Upper lobe of left lung (tissue), 4 donors: ENCODE results near the gene MAP6D1.

Experiments used
- EP300 ChIP-seq, 4 donors: sonication (generic); formaldehyde crosslinking; IDR thresholded peaks; one replicate each; pipeline ENCODE4 v1.5.1; 2017; ENCODE audit warnings: antibody characterized with exemption in 4 of 4, control low read depth in 2 of 4
- POLR2A ChIP-seq, 4 donors: fragments of 450-650 bp; IDR thresholded peaks; one replicate each; pipeline ENCODE4 v1.5.1; 2016 to 2017; ENCODE audit warnings: antibody characterized with exemption in 4 of 4, mild to moderate bottlenecking in 2 of 4
- TF ChIP-seq, protein P1 (sequence below), 6 experiments: fragments of 450-650 bp in 4 of 6; fragments of 200-600 bp in 2 of 6; sonication (generic) in 2 of 6; IDR thresholded peaks; one replicate each; pipeline ENCODE4 v1.5.1; 2016 to 2019; ENCODE audit warnings: antibody characterized with exemption in 6 of 6

DNA sequence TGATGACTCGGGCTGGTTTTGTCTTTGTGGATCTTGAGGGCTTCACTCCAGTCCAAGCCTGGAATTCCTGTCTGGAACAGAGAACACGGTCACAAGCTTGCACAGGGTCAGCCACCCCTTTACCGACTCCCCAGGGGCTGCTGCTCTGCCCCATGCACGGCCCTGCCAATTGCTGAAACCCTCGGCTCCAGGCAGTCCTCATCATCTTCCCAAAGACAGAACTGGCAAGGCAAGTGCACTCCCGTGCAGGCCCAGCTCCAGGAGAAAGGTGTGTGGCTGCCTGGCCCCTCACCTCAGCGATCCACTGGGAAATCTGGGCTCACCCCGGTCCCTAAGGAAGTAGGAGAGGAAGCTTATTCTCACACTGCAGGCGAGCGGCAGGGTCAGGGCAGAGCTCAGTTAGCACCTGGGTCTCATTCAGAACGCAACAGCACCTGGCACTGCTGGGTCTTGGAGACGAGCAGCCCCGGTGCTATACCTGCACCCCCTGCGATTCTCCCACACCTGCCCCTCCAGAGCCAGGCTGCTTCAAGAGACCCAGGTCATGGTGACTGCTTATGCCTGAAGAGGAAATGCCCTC lies 7.2 kb downstream of the MAP6D1 start:
- TF ChIP-seq, protein P1, sequence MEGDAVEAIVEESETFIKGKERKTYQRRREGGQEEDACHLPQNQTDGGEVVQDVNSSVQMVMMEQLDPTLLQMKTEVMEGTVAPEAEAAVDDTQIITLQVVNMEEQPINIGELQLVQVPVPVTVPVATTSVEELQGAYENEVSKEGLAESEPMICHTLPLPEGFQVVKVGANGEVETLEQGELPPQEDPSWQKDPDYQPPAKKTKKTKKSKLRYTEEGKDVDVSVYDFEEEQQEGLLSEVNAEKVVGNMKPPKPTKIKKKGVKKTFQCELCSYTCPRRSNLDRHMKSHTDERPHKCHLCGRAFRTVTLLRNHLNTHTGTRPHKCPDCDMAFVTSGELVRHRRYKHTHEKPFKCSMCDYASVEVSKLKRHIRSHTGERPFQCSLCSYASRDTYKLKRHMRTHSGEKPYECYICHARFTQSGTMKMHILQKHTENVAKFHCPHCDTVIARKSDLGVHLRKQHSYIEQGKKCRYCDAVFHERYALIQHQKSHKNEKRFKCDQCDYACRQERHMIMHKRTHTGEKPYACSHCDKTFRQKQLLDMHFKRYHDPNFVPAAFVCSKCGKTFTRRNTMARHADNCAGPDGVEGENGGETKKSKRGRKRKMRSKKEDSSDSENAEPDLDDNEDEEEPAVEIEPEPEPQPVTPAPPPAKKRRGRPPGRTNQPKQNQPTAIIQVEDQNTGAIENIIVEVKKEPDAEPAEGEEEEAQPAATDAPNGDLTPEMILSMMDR (IDR thresholded peaks at IDR 0.05) = no peak
- TF ChIP-seq POLR2A (IDR thresholded peaks at IDR 0.05) = no peak
- no peak for TF ChIP-seq EP300 (IDR thresholded peaks at IDR 0.05)
